Motor neuron (in vitro differentiated cells): Measurements from ENCODE around the gene CCDC50. TPM values are rescaled to one million over a fixed set of nuclear protein-coding genes. Genes with fewer than 3 reads are reported as not detected.

Source experiments
- ATAC-seq, 8 experiments: fragments of 200-7000 bp; cut with Tn5 transposase; replicated peaks in 6 of 8; 2 replicates each; pipeline ENCODE4 v1.8.0; 2021; ENCODE audit warnings: mild to moderate bottlenecking in 8 of 8, moderate library complexity in 8 of 8
- H3K27ac ChIP-seq, 2 donors: fragments of 250-450 bp; sonication (Bioruptor Pico); 2 replicates each; pipeline ENCODE4 v1.9.0; 2021; ENCODE audit warnings: antibody characterized with exemption in 2 of 2, mild to moderate bottlenecking in 2 of 2, moderate library complexity in 1 of 2
- H3K4me1 ChIP-seq, 2 donors: fragments of 250-450 bp; sonication (Bioruptor Pico); replicated peaks in 1 of 2; 2 replicates each; pipeline ENCODE4 v1.6.1; 2021; ENCODE audit warnings: antibody characterized with exemption in 2 of 2, mild to moderate bottlenecking in 2 of 2, moderate library complexity in 1 of 2
- H3K4me3 ChIP-seq, 5 donors: fragments of 250-450 bp; sonication (Bioruptor Pico); 2 replicates each; pipeline ENCODE4 v1.9.0; 2021; ENCODE audit warnings: antibody characterized with exemption in 5 of 5, mild to moderate bottlenecking in 5 of 5, moderate library complexity in 4 of 5
- WGBS, 10 experiments: fragments of 450-650 bp; shearing (Covaris generic); methylation state at CpG; one replicate each; pipeline ENCODE4 v1.0.0; 2022; 5-methylcytosine and 5-hydroxymethylcytosine counted together
- in situ Hi-C, 9 experiments: fragments of 400-800 bp; cut with MboI; loops; one replicate each; pipeline ENCODE4 v1.15.0; 2021; ENCODE audit warnings: low sequenced_read_pairs in 9 of 9, low pct_unique_long_range_greater_than_20kb in 2 of 9; ENCODE audit not compliant: unreplicated experiment in 9 of 9
- total RNA-seq, 8 experiments: library from RNA; unstranded; fragments of 300-600 nt; gene quantifications; 2 replicates each; pipeline versions ENCODE4 v1.2.3 to v1.2.4, GENCODE V29; 2022

The CCDC50 gene
- total RNA-seq, 8 experiments from 2014 or later, result 34.4 to 117 (median 52.1) TPM

- no peaks in the 10 kb centered on the region for H3K4me1 ChIP-seq
- no peak overlapping the region for H3K27ac ChIP-seq
- H3K4me3 ChIP-seq, result no peak overlapping the region
- ATAC-seq, result no peak
- in situ Hi-C loops, result loop anchor here in 5 of 9 experiments (25.0 kb wide), 2 partner anchors 712 to 1037 kb away; no protein-coding TSS in a partner anchor
- WGBS, 10 experiments, result 45 to 100% (median 81%) methylated on average over 1 to 3 of the region's 3 CpGs; no CpG with 5 or more reads in 2 of the 10 experiments
Observed at GRCh38 chr3:191399918-191400317, 70.7 kb downstream of the CCDC50 start.

- Histone ChIP-seq H3K4me1 (no peaks in the 10 kb centered on the region), H3K4me3 (no peak overlapping the region), H3K27ac (no peak overlapping the region)
- in situ Hi-C loops, result loop anchor here in 5 of 9 experiments (25.0 kb wide), 2 partner anchors 710 to 1035 kb away; no protein-coding TSS in a partner anchor
- 40 to 100% (median 92%) methylated on average over 2 to 7 of the region's 12 CpGs; no CpG with 5 or more reads in 2 of the 10 experiments for WGBS, 10 experiments
- ATAC-seq, result no peak
Observed at GRCh38 chr3:191401775-191402357, 72.7 kb downstream of the CCDC50 start.

GRCh38 chr3:191409791-191410359 lies 80.7 kb downstream of the CCDC50 start:
- no peak for ATAC-seq
- 11 to 95% (median 80%) methylated on average over 1 to 3 of the region's 3 CpGs for WGBS, 10 experiments
- in situ Hi-C loops, result loop anchor here (10.0 to 25.0 kb wide), 4 partner anchors 702 to 1035 kb away; no protein-coding TSS in a partner anchor
- no peak overlapping the region for H3K27ac ChIP-seq
- H3K4me3 ChIP-seq, result no peak overlapping the region
- no peaks in the 10 kb centered on the region for H3K4me1 ChIP-seq

GRCh38 chr3:191412759-191413158 lies 83.6 kb downstream of the CCDC50 start:
- Histone ChIP-seq H3K4me3 (no peak overlapping the region), H3K27ac (no peak overlapping the region), H3K4me1 (no peaks in the 10 kb centered on the region)
- ATAC-seq, result peak in 4 of 8 experiments; percentile 52 to 78 (median 59)
- 17 to 100% (median 50%) methylated on average over 1 of the region's 1 CpG; no CpG with 5 or more reads in 5 of the 10 experiments for WGBS, 10 experiments
- in situ Hi-C loops, result loop anchor here (10.0 to 25.0 kb wide), 4 partner anchors 700 to 1032 kb away; no protein-coding TSS in a partner anchor

- in situ Hi-C loops, result loop anchor here (10.0 to 25.0 kb wide), 4 partner anchors 698 to 1031 kb away; no protein-coding TSS in a partner anchor
- WGBS, 10 experiments, result 0 to 60% (median 23%) methylated on average over 1 to 2 of the region's 2 CpGs
- Histone ChIP-seq H3K4me1 (no peaks in the 10 kb centered on the region), H3K4me3 (no peak overlapping the region), H3K27ac (no peak overlapping the region)
- ATAC-seq, result no peak
Observed at GRCh38 chr3:191414286-191414685, 85.1 kb downstream of the CCDC50 start.

GRCh38 chr3:191414732-191415131 lies 85.5 kb downstream of the CCDC50 start:
- 67 to 100% (median 95%) methylated on average over 1 of the region's 1 CpG; no CpG with 5 or more reads in 6 of the 10 experiments for WGBS, 10 experiments
- H3K27ac ChIP-seq, result no peak overlapping the region
- no peak for ATAC-seq
- no peaks in the 10 kb centered on the region for H3K4me1 ChIP-seq
- no peak overlapping the region for H3K4me3 ChIP-seq
- in situ Hi-C loops, result loop anchor here (10.0 to 25.0 kb wide), 4 partner anchors 698 to 1030 kb away; no protein-coding TSS in a partner anchor

GRCh38 chr3:191415566-191415965 lies 86.4 kb downstream of the CCDC50 start:
- no peak overlapping the region for H3K4me3 ChIP-seq
- H3K27ac ChIP-seq, result no peak overlapping the region
- 17 to 100% (median 88%) methylated on average over 1 to 4 of the region's 9 CpGs; no CpG with 5 or more reads in 4 of the 10 experiments for WGBS, 10 experiments
- H3K4me1 ChIP-seq, result no peaks in the 10 kb centered on the region
- in situ Hi-C loops, result loop anchor here (10.0 to 25.0 kb wide), 4 partner anchors 697 to 1029 kb away; no protein-coding TSS in a partner anchor
- ATAC-seq, result no peak

- in situ Hi-C loops, result loop anchor here (10.0 to 25.0 kb wide), 4 partner anchors 695 to 1027 kb away; no protein-coding TSS in a partner anchor
Observed at GRCh38 chr3:191417457-191417729, 88.2 kb downstream of the CCDC50 start.

GRCh38 chr3:191420771-191421170 lies 91.6 kb downstream of the CCDC50 start:
- in situ Hi-C loops, result loop anchor here in 5 of 9 experiments (25.0 kb wide), 2 partner anchors 692 to 1017 kb away; no protein-coding TSS in a partner anchor

More at GRCh38 chr3:191417457-191417729, 88.2 kb downstream of the CCDC50 start:
- H3K27ac ChIP-seq, result no peak overlapping the region
- H3K4me3 ChIP-seq, result no peak overlapping the region
- 25 to 88% (median 73%) methylated on average over 1 to 6 of the region's 6 CpGs; no CpG with 5 or more reads in 1 of the 10 experiments for WGBS, 10 experiments
- H3K4me1 ChIP-seq, result no peaks in the 10 kb centered on the region
- no peak for ATAC-seq

GRCh38 chr3:191424881-191425280 lies 95.7 kb downstream of the CCDC50 start:
- no peaks in the 10 kb centered on the region for H3K4me1 ChIP-seq
- in situ Hi-C loops, result loop anchor here in 5 of 9 experiments (25.0 kb wide), 2 partner anchors 687 to 1012 kb away; no protein-coding TSS in a partner anchor
- 33 to 82% (median 74%) methylated on average over 1 to 3 of the region's 3 CpGs; no CpG with 5 or more reads in 5 of the 10 experiments for WGBS, 10 experiments
- no peak overlapping the region for H3K27ac ChIP-seq
- ATAC-seq, result peak in 1 of 8 experiments; percentile 15
- no peak overlapping the region for H3K4me3 ChIP-seq

More at GRCh38 chr3:191420771-191421170, 91.6 kb downstream of the CCDC50 start:
- no peaks in the 10 kb centered on the region for H3K4me1 ChIP-seq
- ATAC-seq, result no peak
- WGBS, 10 experiments, result 50 to 100% (median 80%) methylated on average over 1 to 2 of the region's 2 CpGs; no CpG with 5 or more reads in 1 of the 10 experiments
- H3K27ac ChIP-seq, result no peak overlapping the region
- H3K4me3 ChIP-seq, result no peak overlapping the region

- no peaks in the 10 kb centered on the region for H3K4me1 ChIP-seq
- no peak for ATAC-seq
- H3K4me3 ChIP-seq, result no peak overlapping the region
- no peak overlapping the region for H3K27ac ChIP-seq
- in situ Hi-C loops, result no loop called here
- 67 to 98% (median 83%) methylated on average over 1 to 11 of the region's 11 CpGs for WGBS, 10 experiments
Observed at GRCh38 chr3:191425322-191425734, 96.1 kb downstream of the CCDC50 start.

GRCh38 chr3:191426311-191426710 lies 97.1 kb downstream of the CCDC50 start:
- H3K4me1 ChIP-seq, result no peaks in the 10 kb centered on the region
- WGBS, 10 experiments, result 0 to 100% (median 53%) methylated on average over 1 of the region's 1 CpG; no CpG with 5 or more reads in 4 of the 10 experiments
- no peak overlapping the region for H3K4me3 ChIP-seq
- peak in 2 of 8 experiments; percentile 69 to 79 for ATAC-seq
- in situ Hi-C loops, result no loop called here
- H3K27ac ChIP-seq, result no peak overlapping the region

- no peak for ATAC-seq
- WGBS, 10 experiments, result 18 to 100% (median 80%) methylated on average over 1 of the region's 1 CpG
- Histone ChIP-seq H3K4me1 (no peaks in the 10 kb centered on the region), H3K4me3 (no peak overlapping the region), H3K27ac (no peak overlapping the region)
- in situ Hi-C loops, result no loop called here
Observed at GRCh38 chr3:191428177-191428576, 99.0 kb downstream of the CCDC50 start.
